CD4-positive, alpha-beta T cell treated with Interleukin-6 for 4 hours (primary cell): ENCODE data around the gene ITPRID1.

Experiments
- DNase-seq: peaks from one replicate; pipeline ENCODE4 v3.0.0-alpha.2; 2020; ENCODE audit warnings: mixed read lengths

The ITPRID1 gene

GRCh38 chr7:31705377-31705776 lies 191.5 kb downstream of the ITPRID1 start:
- no peak for DNase-seq

- DNase-seq, result no peak
These were observed 193.2 kb downstream of the ITPRID1 start for GRCh38 chr7:31707089-31707488.
